DND-41 (cell line): ENCODE results near the gene CCDC110.

Experiments used
- ATAC-seq: fragments of 200-7000 bp; cut with Tn5 transposase; 3 replicates; pipeline ENCODE4 v1.9.1; 2021; ENCODE audit warnings: low read depth; ENCODE audit not compliant: insufficient read depth
- DNase-seq: peaks from one replicate; pipeline ENCODE4 v3.0.0-alpha.2; 2020
- H2AFZ ChIP-seq: 2 replicates; pipeline ENCODE4 v1.6.0; 2012; ENCODE audit warnings: low read depth, low read length
- H3K27ac ChIP-seq: 2 replicates; pipeline ENCODE4 v1.5.1; 2012; ENCODE audit warnings: low read length, inconsistent platforms
- H3K27me3 ChIP-seq: fragments of 200-600 bp; sonication (generic); 2 replicates; pipeline ENCODE4 v1.6.0; 2012; ENCODE audit warnings: low read length, mild to moderate bottlenecking, inconsistent platforms; ENCODE audit not compliant: insufficient read depth, poor library complexity
- H3K36me3 ChIP-seq: 2 replicates; pipeline ENCODE4 v1.5.1; 2012; ENCODE audit warnings: low read length, inconsistent platforms; ENCODE audit not compliant: insufficient read depth
- H3K4me1 ChIP-seq: 2 replicates; pipeline ENCODE4 v1.5.1; 2012; ENCODE audit warnings: mild to moderate bottlenecking, low read length; ENCODE audit not compliant: insufficient read depth
- H3K4me2 ChIP-seq: 2 replicates; pipeline ENCODE4 v1.6.0; 2012; ENCODE audit warnings: mild to moderate bottlenecking, moderate library complexity, low read length, inconsistent platforms; ENCODE audit not compliant: insufficient read depth
- H3K4me3 ChIP-seq, 2 experiments: fragments of 200-600 bp in 1 of 2; shearing (Covaris generic) in 1 of 2; 2 replicates each; pipeline ENCODE4 v1.5.1; 2012 to 2016; ENCODE audit warnings: inconsistent platforms in 2 of 2, low read length in 2 of 2, mild to moderate bottlenecking in 2 of 2, low read depth in 1 of 2, moderate library complexity in 1 of 2
- H3K79me2 ChIP-seq: 2 replicates; pipeline ENCODE4 v1.6.0; 2012; ENCODE audit warnings: low read length, inconsistent platforms; ENCODE audit not compliant: insufficient read depth
- H3K9ac ChIP-seq: 2 replicates; pipeline ENCODE4 v1.6.0; 2012; ENCODE audit warnings: low read depth, mild to moderate bottlenecking, inconsistent platforms, low read length, moderate library complexity
- H3K9me3 ChIP-seq: 2 replicates; pipeline ENCODE4 v1.5.1; 2012; ENCODE audit warnings: low read length, moderate library complexity, mild to moderate bottlenecking, inconsistent platforms; ENCODE audit not compliant: insufficient read depth, severe bottlenecking
- H4K20me1 ChIP-seq: 2 replicates; pipeline ENCODE4 v1.6.0; 2012; ENCODE audit warnings: low read length; ENCODE audit not compliant: insufficient read depth
- EZH2 ChIP-seq: IDR thresholded peaks from 3 replicates; pipeline ENCODE4 v1.6.1; 2012; ENCODE audit warnings: borderline replicate concordance, low read depth, mild to moderate bottlenecking, moderate library complexity, low read length, inconsistent platforms; ENCODE audit not compliant: severe bottlenecking
- TF ChIP-seq, protein P1 (sequence below): IDR thresholded peaks from 2 replicates; pipeline ENCODE4 v1.5.1; 2012; ENCODE audit warnings: borderline replicate concordance, low read length, moderate library complexity, mild to moderate bottlenecking; ENCODE audit not compliant: poor library complexity, severe bottlenecking; ENCODE audit errors: extremely low read depth

The CCDC110 gene

DNA sequence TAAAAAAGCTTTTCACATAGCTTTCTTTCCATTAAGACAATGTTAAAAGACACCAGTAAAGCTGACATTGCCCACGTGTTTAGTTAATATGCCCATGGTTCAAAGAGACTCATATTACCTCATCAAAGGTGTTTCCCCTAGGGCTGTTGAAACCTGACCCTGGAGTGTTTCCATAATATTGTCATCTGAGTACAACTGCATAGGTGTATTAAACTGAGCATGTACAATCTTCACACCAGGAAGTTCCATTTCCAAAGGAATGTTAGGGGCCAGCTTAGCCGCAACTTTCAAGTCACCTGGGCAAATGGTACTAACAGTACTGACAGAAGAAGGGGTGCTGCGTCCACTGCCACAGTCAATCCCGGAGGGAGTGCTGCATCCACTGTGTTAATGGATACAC is 36.6 kb upstream of the CCDC110 start:
- no peaks in the 10 kb centered on the region for H3K27me3 ChIP-seq
- H3K79me2 ChIP-seq: no peaks in the 10 kb centered on the region
- no peak for DNase-seq

DNA sequence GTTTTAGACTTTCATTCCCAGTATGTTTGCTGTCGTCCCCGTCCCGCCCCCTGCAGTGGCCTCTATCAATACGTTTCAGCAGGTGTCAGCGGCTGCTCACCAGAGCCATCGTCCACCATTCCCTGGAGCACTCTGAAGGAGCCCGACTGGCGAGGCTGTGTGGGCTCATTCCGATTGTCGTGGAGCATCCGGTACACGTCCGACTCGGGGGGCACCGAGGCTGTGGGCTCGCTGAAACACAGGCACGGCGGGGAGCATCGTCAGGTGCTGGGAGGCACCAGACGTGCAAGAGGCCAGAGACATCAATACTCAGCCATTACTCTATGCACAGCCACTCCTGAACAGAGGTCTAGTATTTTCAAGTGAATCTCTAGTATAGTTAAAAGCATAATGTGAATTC is 34.9 kb upstream of the CCDC110 start:
- H4K20me1 ChIP-seq: no peaks in the 10 kb centered on the region
- no peaks in the 10 kb centered on the region for H3K36me3 ChIP-seq
- no peaks in the 10 kb centered on the region for H3K4me1 ChIP-seq
- no peak overlapping the region for H3K4me3 ChIP-seq
- no peaks in the 10 kb centered on the region for H3K27me3 ChIP-seq
- ATAC-seq (no peak), DNase-seq (no peak)
- no peaks in the 10 kb centered on the region for H3K9me3 ChIP-seq
- no peak overlapping the region for H3K27ac ChIP-seq
- H3K79me2 ChIP-seq: no peaks in the 10 kb centered on the region
- TF ChIP-seq, protein P1, sequence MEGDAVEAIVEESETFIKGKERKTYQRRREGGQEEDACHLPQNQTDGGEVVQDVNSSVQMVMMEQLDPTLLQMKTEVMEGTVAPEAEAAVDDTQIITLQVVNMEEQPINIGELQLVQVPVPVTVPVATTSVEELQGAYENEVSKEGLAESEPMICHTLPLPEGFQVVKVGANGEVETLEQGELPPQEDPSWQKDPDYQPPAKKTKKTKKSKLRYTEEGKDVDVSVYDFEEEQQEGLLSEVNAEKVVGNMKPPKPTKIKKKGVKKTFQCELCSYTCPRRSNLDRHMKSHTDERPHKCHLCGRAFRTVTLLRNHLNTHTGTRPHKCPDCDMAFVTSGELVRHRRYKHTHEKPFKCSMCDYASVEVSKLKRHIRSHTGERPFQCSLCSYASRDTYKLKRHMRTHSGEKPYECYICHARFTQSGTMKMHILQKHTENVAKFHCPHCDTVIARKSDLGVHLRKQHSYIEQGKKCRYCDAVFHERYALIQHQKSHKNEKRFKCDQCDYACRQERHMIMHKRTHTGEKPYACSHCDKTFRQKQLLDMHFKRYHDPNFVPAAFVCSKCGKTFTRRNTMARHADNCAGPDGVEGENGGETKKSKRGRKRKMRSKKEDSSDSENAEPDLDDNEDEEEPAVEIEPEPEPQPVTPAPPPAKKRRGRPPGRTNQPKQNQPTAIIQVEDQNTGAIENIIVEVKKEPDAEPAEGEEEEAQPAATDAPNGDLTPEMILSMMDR: no peak
- TF ChIP-seq EZH2: no peak
- no peak overlapping the region for H3K9ac ChIP-seq
- H2AFZ ChIP-seq: no peak overlapping the region
- no peak overlapping the region for H3K4me2 ChIP-seq

More for the DNA sequence above, 36.6 kb upstream of the CCDC110 start:
- Histone ChIP-seq H4K20me1 (no peaks in the 10 kb centered on the region), H3K4me3 (no peak overlapping the region), H3K4me1 (no peaks in the 10 kb centered on the region), H3K36me3 (no peaks in the 10 kb centered on the region), H3K9me3 (no peaks in the 10 kb centered on the region), H3K4me2 (no peak overlapping the region), H3K9ac (no peak overlapping the region), H2AFZ (no peak overlapping the region), H3K27ac (no peak overlapping the region)
- ATAC-seq: no peak
- TF ChIP-seq EZH2: no peak
- TF ChIP-seq, protein P1: no peak

DNA sequence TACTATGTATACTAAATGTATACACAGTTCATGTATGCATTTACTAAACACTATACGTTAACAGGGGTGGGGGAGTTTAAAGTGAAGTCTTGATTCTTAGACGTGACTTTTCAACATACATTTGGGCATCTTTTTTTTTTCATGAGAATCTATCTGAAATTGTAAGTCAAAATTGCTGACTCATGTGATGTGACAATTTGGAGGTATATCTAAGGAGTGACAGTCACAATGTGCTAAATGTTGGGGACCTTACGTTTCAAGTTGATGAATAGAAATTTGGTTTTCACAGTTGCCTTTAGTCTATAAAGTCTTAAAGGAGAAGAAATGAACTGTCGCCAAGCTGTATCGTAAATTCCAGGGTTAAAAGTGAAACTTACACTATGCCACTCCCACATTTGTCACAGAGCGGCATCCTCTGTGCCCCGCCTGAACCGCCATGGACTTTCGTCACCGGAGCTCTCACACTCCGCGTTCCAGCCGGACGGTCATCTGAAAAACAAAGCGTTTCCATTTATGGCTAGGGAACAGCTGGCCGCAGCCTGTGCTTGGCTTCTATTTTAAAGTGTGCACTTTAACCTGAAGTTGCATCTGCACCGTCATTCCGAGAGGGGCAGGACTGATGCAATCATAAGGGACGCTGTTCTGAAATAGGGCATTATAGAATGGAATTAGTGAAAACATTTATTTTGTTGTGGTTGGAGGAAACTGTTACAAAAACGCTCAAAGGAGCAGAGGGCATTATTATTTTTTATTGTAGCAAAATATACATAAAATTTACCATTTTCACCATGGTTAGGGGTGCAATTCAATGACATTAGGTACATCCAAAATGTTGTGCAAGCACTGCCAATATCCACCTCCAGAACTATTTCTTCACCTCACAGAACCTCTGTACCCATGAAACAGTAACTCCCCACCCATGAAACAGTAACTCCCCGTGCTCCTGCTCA is 32.8 kb upstream of the CCDC110 start:
- Histone ChIP-seq H3K4me3 (no peak overlapping the region), H4K20me1 (no peaks in the 10 kb centered on the region), H3K4me2 (no peak overlapping the region), H3K27ac (no peak overlapping the region), H3K4me1 (no peaks in the 10 kb centered on the region), H3K27me3 (no peaks in the 10 kb centered on the region), H3K9me3 (peaks cover 11% of the 10 kb centered on the region), H3K36me3 (no peaks in the 10 kb centered on the region), H2AFZ (no peak overlapping the region), H3K9ac (no peak overlapping the region), H3K79me2 (no peaks in the 10 kb centered on the region)
- ATAC-seq: no peak
- TF ChIP-seq EZH2: no peak
- TF ChIP-seq, protein P1: no peak
- DNase-seq: no peak
